GM19099 (cell line): Measurements from ENCODE around the gene TMEM117.

ENCODE experiments used
- POLR2A ChIP-seq: IDR thresholded peaks from 3 replicates; pipeline ENCODE4 v1.6.1; 2011; ENCODE audit warnings: low read depth; ENCODE audit not compliant: insufficient read length; ENCODE audit errors: extremely low read depth

The TMEM117 gene

DNA sequence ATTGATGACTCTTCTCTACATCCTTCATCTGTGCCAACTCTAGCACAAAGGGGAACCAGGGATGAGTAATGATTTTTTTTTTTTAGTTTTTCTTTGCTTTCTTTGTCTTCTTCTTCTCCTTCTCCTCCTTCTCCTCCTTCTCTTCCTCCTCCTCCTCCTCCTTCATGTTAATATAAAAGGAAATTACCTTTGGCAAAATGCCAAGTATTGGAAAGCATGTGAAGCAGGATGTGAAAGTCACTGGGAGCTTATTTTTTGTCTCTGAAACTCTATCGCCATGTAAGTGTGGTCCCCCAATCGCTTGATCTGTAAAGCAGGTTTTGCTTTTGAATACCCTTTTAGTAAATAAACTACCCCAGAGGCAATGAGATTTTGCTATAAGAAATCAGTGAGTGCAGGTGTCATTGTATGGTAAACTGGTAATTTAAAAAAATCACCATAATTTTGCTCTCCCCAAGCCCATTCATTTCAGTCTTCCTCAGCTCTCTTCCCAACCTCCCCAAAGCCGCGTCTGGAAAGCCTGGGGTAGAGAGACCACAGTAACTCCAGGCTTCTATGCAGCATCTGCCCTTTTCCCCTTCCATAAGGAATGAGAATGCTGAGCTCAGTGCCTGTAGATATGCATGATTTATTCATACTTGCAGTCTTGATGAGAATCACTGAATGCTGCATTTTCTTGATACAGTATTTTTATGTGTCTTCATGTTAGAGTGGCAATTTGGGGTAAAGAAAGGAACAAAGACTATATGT lies 388.7 kb downstream of the TMEM117 start:
- TF ChIP-seq POLR2A = no peak

DNA sequence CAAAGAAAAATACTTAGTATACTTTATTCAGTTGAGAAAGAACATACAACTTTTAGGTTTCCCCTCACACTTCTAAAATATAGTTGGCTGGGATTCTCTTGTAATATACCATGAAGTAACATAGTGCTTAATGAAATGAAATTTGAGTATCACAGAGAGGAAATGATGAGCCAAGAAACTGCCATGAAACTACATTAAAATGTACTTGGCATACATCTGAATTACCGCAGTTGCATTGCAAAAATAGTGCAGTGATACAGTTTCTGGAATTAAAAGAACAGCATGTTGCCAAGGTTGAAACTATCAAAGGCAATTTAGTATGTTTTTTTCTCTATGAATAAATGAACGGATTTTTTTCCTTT lies 389.2 kb downstream of the TMEM117 start:
- TF ChIP-seq POLR2A = no peak

- no peak for TF ChIP-seq POLR2A
Measured at GRCh38 chr12:44227616-44228015, 391.7 kb downstream of the TMEM117 start.

- TF ChIP-seq POLR2A = no peak
Measured at GRCh38 chr12:44229846-44230245, 394.0 kb downstream of the TMEM117 start.

DNA sequence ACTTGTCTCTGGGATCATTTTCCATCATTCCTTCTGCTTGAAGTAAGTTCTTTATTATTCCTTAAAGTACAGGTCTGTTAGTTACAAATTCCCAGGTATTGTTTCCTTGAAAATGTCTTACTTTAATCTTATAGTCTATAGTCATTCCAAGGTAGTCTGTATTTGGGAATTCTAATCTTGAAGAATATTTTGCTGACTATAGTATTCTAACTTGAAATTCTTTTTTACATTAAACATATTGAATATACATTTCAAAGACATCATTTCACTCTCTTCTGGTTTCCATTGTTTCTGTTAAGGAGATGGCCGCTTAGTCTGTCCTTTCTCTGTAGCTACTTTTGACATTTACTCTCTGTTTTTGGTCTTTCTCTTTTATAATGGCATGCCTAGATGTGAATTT lies 399.8 kb downstream of the TMEM117 start:
- TF ChIP-seq POLR2A = no peak

GRCh38 chr12:44240186-44240585 lies 404.3 kb downstream of the TMEM117 start:
- no peak for TF ChIP-seq POLR2A

- no peak for TF ChIP-seq POLR2A
Measured at GRCh38 chr12:44245932-44246331, 410.1 kb downstream of the TMEM117 start.

DNA sequence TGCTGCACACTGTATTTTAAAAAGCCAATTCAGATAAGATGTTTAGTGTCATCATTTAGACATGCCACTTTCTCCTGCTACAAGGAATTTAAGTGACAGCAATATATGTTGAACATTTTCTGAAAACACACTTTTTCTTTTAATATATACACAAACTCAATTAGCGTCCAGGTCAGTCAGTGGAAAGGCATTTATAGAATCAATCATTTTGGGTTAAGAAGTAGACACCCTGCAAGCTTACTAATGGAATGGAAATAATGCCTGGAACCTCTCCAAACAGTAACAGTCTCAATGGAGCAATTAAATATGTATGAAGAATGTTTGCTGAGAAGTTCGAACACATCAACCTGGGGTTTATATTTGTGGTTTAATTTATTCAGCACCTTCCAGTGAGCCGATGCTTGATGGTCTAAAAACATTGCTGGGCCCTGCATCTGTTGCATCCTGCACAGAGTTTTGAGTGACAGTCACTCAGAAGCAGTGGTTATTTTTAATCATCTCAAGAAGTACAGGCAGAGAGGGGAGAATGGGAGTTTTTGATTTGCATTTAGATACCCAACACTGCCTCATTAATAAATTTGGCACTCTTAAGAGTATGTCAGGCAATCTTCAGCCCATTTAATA lies 410.7 kb downstream of the TMEM117 start:
- no peak for TF ChIP-seq POLR2A

- no peak for TF ChIP-seq POLR2A
Measured at GRCh38 chr12:44247588-44247987, 411.7 kb downstream of the TMEM117 start.

GRCh38 chr12:44248436-44248835 lies 412.6 kb downstream of the TMEM117 start:
- no peak for TF ChIP-seq POLR2A

DNA sequence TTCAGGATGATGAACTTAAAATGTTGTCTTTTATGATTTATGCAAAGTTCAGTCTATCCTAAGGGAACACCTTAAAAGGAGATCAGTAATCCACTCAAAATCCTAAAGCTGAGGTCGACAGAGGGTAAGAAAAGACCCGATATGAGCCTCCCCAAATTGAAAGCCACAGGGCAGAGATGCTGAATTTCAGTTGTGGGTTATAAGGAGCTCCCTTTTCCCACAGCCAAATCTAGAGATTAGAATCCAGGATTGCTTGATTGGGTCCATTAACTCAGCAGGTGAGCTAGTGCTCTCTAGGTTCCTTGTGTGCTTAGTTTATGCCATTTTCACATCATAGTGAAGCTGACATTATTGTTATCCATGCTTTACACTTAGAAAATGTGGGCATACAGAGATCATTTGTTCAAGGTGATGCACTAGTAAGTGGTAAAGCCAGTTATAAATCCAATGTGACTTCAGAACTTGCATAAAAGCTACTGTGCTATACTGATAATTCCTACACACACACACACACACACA lies 417.5 kb downstream of the TMEM117 start:
- TF ChIP-seq POLR2A = no peak

GRCh38 chr12:44258246-44258645 lies 422.4 kb downstream of the TMEM117 start:
- TF ChIP-seq POLR2A = no peak

GRCh38 chr12:44259890-44260289 lies 424.0 kb downstream of the TMEM117 start:
- no peak for TF ChIP-seq POLR2A

DNA sequence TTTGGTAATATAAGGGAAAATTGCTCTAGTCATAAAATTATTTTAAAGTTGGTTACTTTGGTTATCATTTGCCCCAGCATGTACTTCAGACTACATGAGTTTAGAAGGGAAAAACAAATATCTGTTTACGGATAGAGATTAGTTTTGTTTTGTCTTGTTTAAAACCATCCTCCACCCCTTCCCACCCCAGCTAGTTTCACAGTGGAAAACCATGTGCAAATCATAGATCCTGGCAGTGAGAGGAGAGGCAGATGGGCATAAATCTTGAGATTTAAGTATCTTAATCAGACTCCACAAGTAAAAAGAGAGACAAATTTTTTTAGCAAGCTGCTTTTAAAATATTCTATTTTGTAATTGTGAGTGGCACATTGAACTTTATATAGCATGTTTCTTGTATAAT lies 424.7 kb downstream of the TMEM117 start:
- no peak for TF ChIP-seq POLR2A

DNA sequence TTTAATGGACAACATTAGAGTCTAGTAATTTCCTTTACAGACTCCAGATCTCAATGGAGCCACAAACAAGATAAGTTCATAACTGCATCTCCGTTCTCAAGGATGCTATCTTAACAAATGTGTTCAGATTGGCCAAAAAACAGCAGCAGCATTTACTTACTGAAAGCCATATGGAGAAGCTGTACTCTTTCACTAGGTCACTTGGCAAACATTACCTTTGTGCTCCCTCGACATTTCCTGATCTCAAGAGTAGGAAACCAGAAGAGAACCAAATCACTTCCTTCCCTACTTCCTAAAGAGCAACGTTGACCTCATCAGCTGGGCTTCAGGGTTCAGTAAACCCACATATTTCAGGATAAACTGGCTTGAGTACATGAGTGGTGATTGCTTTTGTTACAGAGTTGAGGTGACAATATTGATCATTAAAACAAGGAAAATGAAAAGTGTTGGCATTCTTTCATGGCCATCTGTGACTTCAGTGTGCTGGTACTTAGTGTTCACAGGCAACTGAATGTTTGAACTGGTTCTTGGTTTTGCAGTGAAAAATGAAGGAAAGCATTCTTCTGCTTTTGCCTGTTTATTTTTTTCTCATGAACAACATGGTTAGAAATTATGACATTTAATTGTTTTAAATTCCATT lies 449.6 kb downstream of the TMEM117 start:
- no peak for TF ChIP-seq POLR2A

- no peak for TF ChIP-seq POLR2A
Measured at GRCh38 chr12:44286336-44286735, 450.5 kb downstream of the TMEM117 start.
